HG02884 (cell line): ENCODE results near the gene SESN3.

Source experiments
- ATAC-seq: cut with Tn5 transposase; IDR thresholded peaks from one replicate; pipeline ENCODE4 v1.9.1; 2021; ENCODE audit warnings: mild to moderate bottlenecking, moderate library complexity; ENCODE audit not compliant: unreplicated experiment

SESN3 gene

GRCh38 chr11:95128602-95129001 is 102.4 kb downstream of the SESN3 start:
- ATAC-seq: no peak

- ATAC-seq: no peak
Observed at GRCh38 chr11:95123556-95123955, 107.4 kb downstream of the SESN3 start.

GRCh38 chr11:95121698-95122097 is 109.3 kb downstream of the SESN3 start:
- no peak for ATAC-seq

GRCh38 chr11:95119361-95120060 is 111.5 kb downstream of the SESN3 start:
- no peak for ATAC-seq

- no peak for ATAC-seq
Observed at GRCh38 chr11:95115597-95115996, 115.4 kb downstream of the SESN3 start.
